ENCODE measurements around the gene ABTB2. TPM values are rescaled to one million over a fixed set of nuclear protein-coding genes. Genes with fewer than 3 reads are reported as not detected.

The ABTB2 gene
- total RNA-seq, 2 donors from 2014 or later = 2.1 to 4.3 TPM

DNA sequence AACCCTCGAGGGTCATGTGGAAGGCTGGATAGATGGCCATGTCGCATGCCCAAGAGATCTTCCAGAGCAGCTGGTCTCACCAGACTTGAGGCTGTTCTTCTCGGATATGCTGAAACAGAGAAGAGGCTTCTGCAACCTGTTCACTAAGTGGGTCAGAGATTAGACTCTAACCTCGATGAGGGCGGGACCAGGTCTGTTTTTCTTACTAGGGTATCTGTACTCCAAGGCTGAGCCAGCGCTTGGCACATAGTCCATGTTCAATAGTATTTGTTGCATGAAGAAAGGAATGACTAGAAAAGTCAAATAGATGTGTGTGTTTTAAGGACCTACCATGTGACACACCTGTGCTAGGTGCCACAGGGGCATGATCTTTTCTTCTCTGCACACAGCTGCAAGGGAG lies 43.6 kb downstream of the ABTB2 start:
- 92 to 93% methylated on average over 6 of the region's 6 CpGs for WGBS, 2 donors
- H3K36me3 ChIP-seq (replicated peaks in 1 of 2; ENCODE audit: insufficient read depth in 1 of 2, low read depth in 2 of 2) = no peaks in the 10 kb centered on the region

DNA sequence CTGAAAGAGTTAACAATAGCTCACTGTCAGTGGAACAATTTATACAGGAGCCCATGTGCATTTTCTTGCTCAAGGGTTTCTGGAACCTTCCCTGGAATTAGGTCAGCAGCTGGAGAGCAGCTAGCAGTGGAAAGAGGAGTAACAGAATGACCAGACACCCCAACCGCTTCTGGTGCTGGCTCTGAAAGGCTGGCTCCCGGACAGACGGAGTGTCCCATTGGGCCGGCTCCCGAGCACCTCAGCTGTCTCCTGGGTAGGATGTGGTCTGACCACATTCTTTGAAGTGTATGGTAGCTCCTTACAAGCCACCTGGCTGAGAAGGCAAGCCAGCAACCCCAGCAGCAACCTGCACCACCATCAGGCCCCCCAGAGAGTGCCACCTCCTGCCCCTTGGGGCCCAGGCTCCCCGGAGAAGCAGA lies 44.7 kb downstream of the ABTB2 start:
- Histone ChIP-seq H3K27ac (no peak overlapping the region), H3K36me3 (replicated peaks in 1 of 2; ENCODE audit: insufficient read depth in 1 of 2, low read depth in 2 of 2) (no peaks in the 10 kb centered on the region), H3K4me1 (peaks cover 6% of the 10 kb centered on the region), H3K9me3 (no peaks in the 10 kb centered on the region), H3K27me3 (no peaks in the 10 kb centered on the region), H3K4me3 (no peak overlapping the region)
- intact Hi-C loops (cut with DNase I) = no loop called here
- 80 to 86% methylated on average over 6 of the region's 6 CpGs for WGBS, 2 donors
- peak in 1 of 4 donors; percentile 5 for DNase-seq
- ATAC-seq = no peak
- TF ChIP-seq, protein P1, sequence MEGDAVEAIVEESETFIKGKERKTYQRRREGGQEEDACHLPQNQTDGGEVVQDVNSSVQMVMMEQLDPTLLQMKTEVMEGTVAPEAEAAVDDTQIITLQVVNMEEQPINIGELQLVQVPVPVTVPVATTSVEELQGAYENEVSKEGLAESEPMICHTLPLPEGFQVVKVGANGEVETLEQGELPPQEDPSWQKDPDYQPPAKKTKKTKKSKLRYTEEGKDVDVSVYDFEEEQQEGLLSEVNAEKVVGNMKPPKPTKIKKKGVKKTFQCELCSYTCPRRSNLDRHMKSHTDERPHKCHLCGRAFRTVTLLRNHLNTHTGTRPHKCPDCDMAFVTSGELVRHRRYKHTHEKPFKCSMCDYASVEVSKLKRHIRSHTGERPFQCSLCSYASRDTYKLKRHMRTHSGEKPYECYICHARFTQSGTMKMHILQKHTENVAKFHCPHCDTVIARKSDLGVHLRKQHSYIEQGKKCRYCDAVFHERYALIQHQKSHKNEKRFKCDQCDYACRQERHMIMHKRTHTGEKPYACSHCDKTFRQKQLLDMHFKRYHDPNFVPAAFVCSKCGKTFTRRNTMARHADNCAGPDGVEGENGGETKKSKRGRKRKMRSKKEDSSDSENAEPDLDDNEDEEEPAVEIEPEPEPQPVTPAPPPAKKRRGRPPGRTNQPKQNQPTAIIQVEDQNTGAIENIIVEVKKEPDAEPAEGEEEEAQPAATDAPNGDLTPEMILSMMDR (IDR thresholded peaks at IDR 0.05) = no peak
- no peak for TF ChIP-seq POLR2A (IDR thresholded peaks at IDR 0.05)

More for the DNA sequence above, 43.6 kb downstream of the ABTB2 start:
- DNase-seq (no peak), ATAC-seq (no peak)
- peaks cover 17% of the 10 kb centered on the region for H3K4me1 ChIP-seq
- H3K27ac ChIP-seq = no peak overlapping the region
- H3K9me3 ChIP-seq = no peaks in the 10 kb centered on the region
- TF ChIP-seq, protein P1 (IDR thresholded peaks at IDR 0.05) = no peak
- no peak for TF ChIP-seq POLR2A (IDR thresholded peaks at IDR 0.05)
- H3K4me3 ChIP-seq = no peak overlapping the region
- H3K27me3 ChIP-seq = no peaks in the 10 kb centered on the region
- intact Hi-C loops (cut with DNase I) = no loop called here

DNA sequence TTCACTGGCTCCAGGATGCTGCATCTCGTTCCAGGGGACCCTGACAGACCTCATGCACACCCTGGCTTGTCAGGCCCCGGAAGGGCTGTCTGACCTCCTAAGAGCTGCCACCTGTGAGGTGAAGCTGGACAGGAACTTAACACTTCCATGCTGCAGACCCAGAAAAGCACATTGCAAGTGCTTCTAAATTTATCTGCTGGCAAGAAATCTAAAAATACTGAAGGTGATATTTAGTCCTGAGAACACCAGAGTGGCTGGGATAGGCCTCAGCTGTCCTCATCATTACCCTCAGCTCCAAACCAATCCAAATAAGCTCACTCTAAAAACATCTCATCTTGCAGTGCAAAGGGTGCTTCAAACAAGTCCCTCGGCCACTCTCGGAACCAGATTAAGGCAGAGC lies 46.7 kb downstream of the ABTB2 start:
- Histone ChIP-seq H3K27ac (no peak overlapping the region), H3K36me3 (replicated peaks in 1 of 2; ENCODE audit: insufficient read depth in 1 of 2, low read depth in 2 of 2) (no peaks in the 10 kb centered on the region), H3K27me3 (no peaks in the 10 kb centered on the region), H3K9me3 (no peaks in the 10 kb centered on the region), H3K4me3 (no peak overlapping the region), H3K4me1 (no peaks in the 10 kb centered on the region)
- WGBS, 2 donors = 80 to 82% methylated on average over 4 of the region's 4 CpGs
- TF ChIP-seq, protein P1 (IDR thresholded peaks at IDR 0.05) = no peak
- no peak for TF ChIP-seq POLR2A (IDR thresholded peaks at IDR 0.05)
- intact Hi-C loops (cut with DNase I) = no loop called here
- ATAC-seq (no peak), DNase-seq (no peak)

DNA sequence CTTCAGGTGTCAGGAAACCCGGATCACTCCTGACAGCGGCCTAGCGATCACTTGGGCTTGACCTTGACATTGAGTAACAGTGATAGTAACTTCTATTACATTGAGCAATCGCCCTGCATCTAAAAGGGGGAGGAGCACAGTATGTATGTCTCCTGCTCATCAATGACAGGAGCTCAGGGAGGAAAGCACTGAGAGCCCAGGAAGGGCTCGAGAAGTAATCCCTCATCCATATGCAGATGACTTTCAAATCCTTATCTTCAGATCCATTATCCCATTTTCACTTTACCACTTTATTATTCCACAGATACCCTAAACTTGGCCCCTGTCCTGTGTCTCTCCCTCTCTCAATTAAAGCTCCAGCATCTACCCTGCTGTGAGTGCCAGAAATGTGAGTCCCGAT lies 47.8 kb downstream of the ABTB2 start:
- no peak for ATAC-seq

More for the DNA sequence above, 47.8 kb downstream of the ABTB2 start:
- Histone ChIP-seq H3K27me3 (no peaks in the 10 kb centered on the region), H3K4me3 (no peak overlapping the region), H3K4me1 (no peaks in the 10 kb centered on the region), H3K9me3 (no peaks in the 10 kb centered on the region), H3K36me3 (replicated peaks in 1 of 2; ENCODE audit: insufficient read depth in 1 of 2, low read depth in 2 of 2) (no peaks in the 10 kb centered on the region), H3K27ac (no peak overlapping the region)
- WGBS, 2 donors = 47 to 57% methylated on average over 6 of the region's 6 CpGs
- no peak for DNase-seq
- intact Hi-C loops (cut with DNase I) = no loop called here
- no peak for TF ChIP-seq POLR2A (IDR thresholded peaks at IDR 0.05)
- TF ChIP-seq, protein P1 (IDR thresholded peaks at IDR 0.05) = no peak

Data from body of pancreas (tissue), 4 donors.